Fibroblast of skin of abdomen (primary cell): ENCODE results near the gene B9D1.

Experiments used
- DNase-seq: peaks from one replicate; pipeline ENCODE4 v3.0.0-alpha.2; 2013

The B9D1 gene

GRCh38 chr17:19301274-19301951 lies 61.1 kb downstream of the B9D1 start:
- no peak for DNase-seq

GRCh38 chr17:19299866-19300265 lies 62.7 kb downstream of the B9D1 start:
- no peak for DNase-seq

GRCh38 chr17:19299214-19299747 lies 63.2 kb downstream of the B9D1 start:
- DNase-seq: no peak

- DNase-seq: no peak
Observed at GRCh38 chr17:19298569-19299213, 63.8 kb downstream of the B9D1 start.

- no peak for DNase-seq
Observed at GRCh38 chr17:19296786-19297778, 65.4 kb downstream of the B9D1 start.

- DNase-seq: no peak
Observed at GRCh38 chr17:19295473-19296135, 66.9 kb downstream of the B9D1 start.

- DNase-seq: no peak
Observed at GRCh38 chr17:19294443-19294842, 68.1 kb downstream of the B9D1 start.
